Renal pelvis (tissue), 4 donors: ENCODE data around the gene RAB3IL1. TPM values are rescaled to one million over a fixed set of nuclear protein-coding genes. Genes with fewer than 3 reads are reported as not detected.

Experiments
- DNase-seq: peaks from one replicate; pipeline ENCODE4 v3.0.0-alpha.2; 2013
- polyA plus RNA-seq, 3 donors: library from polyadenylated mRNA; unstranded; fragments of 120-200 nt; gene quantifications; one replicate each; pipeline ENCODE4 v1.2.1, GENCODE V29; 2013; ENCODE audit not compliant: insufficient read length in 3 of 3

RAB3IL1 gene
- polyA plus RNA-seq, 3 donors: 24.2 to 31.3 (median 27.1) TPM

- no peak for DNase-seq
Observed at GRCh38 chr11:61869429-61869707, 48.0 kb downstream of the RAB3IL1 start.

GRCh38 chr11:61868571-61869428 is 48.6 kb downstream of the RAB3IL1 start:
- no peak for DNase-seq

GRCh38 chr11:61866958-61867343 is 50.4 kb downstream of the RAB3IL1 start:
- no peak for DNase-seq

- DNase-seq: no peak
Observed at GRCh38 chr11:61866231-61866957, 51.0 kb downstream of the RAB3IL1 start.

- no peak for DNase-seq
Observed at GRCh38 chr11:61864814-61865775, 52.3 kb downstream of the RAB3IL1 start.

GRCh38 chr11:61863548-61864081 is 53.8 kb downstream of the RAB3IL1 start:
- no peak for DNase-seq

GRCh38 chr11:61862714-61863547 is 54.4 kb downstream of the RAB3IL1 start:
- DNase-seq: no peak

- DNase-seq: no peak
Observed at GRCh38 chr11:61861634-61862033, 55.7 kb downstream of the RAB3IL1 start.

- DNase-seq: no peak
Observed at GRCh38 chr11:61860054-61860903, 57.1 kb downstream of the RAB3IL1 start.

GRCh38 chr11:61855939-61856680 is 61.3 kb downstream of the RAB3IL1 start:
- no peak for DNase-seq

- no peak for DNase-seq
Observed at GRCh38 chr11:61854966-61855714, 62.2 kb downstream of the RAB3IL1 start.

GRCh38 chr11:61854206-61854895 is 63.0 kb downstream of the RAB3IL1 start:
- no peak for DNase-seq

GRCh38 chr11:61853698-61854169 is 63.6 kb downstream of the RAB3IL1 start:
- no peak for DNase-seq

GRCh38 chr11:61851900-61852295 is 65.5 kb downstream of the RAB3IL1 start:
- DNase-seq: no peak

- no peak for DNase-seq
Observed at GRCh38 chr11:61851113-61851899, 66.1 kb downstream of the RAB3IL1 start.

- DNase-seq: no peak
Observed at GRCh38 chr11:61850687-61851086, 66.7 kb downstream of the RAB3IL1 start.

GRCh38 chr11:61848631-61849030 is 68.7 kb downstream of the RAB3IL1 start:
- no peak for DNase-seq
